ENCODE results near the gene CD109. TPM values are rescaled to one million over a fixed set of nuclear protein-coding genes. Genes with fewer than 3 reads are reported as not detected.
"Not testable (repeated sequence)": the region's sequence is repeated elsewhere in the genome, so short reads cannot be mapped to it uniquely, and the experiment has no call there.

CD109 gene
- total RNA-seq, 4 donors from 2014 or later, result 7.9 to 27.0 (median 19.8) TPM

GRCh38 chr6:73801652-73802268 is 105.8 kb downstream of the CD109 start:
- 73% methylated on average over 1 of the region's 1 CpG; no CpG with 5 or more reads in 1 of the 2 donors for WGBS, 2 donors (ENCODE audit: low coverage in 1 of 2)
- Histone ChIP-seq H3K27ac (no peak overlapping the region), H3K9me3 (no peaks in the 10 kb centered on the region), H3K4me1 (no peaks in the 10 kb centered on the region), H3K36me3 (no peaks in the 10 kb centered on the region), H3K4me3 (no peak overlapping the region), H3K27me3 (no peaks in the 10 kb centered on the region)
- no peak for TF ChIP-seq EP300 (IDR thresholded peaks at IDR 0.05)
- no peak for ATAC-seq

- H3K27ac ChIP-seq, result no peak overlapping the region
- TF ChIP-seq POLR2AphosphoS5 (IDR thresholded peaks at IDR 0.05) (no peak), POLR2A (IDR thresholded peaks at IDR 0.05) (no peak), EP300 (IDR thresholded peaks at IDR 0.05) (no peak), CTCF (IDR thresholded peaks at IDR 0.05) (no peak)
- H3K36me3 ChIP-seq, result no peaks in the 10 kb centered on the region
- no peaks in the 10 kb centered on the region for H3K27me3 ChIP-seq
- no peak for ATAC-seq
- WGBS, 2 donors (ENCODE audit: low coverage in 1 of 2), result 100% methylated on average over 1 of the region's 2 CpGs
- H3K4me3 ChIP-seq, result no peak overlapping the region
- H3K9me3 ChIP-seq, result no peaks in the 10 kb centered on the region
- no peaks in the 10 kb centered on the region for H3K4me1 ChIP-seq
Observed at GRCh38 chr6:73802366-73802765, 106.4 kb downstream of the CD109 start.

GRCh38 chr6:73803562-73804241 is 107.7 kb downstream of the CD109 start:
- H3K27ac ChIP-seq, result no peak overlapping the region
- ATAC-seq, result no peak
- WGBS, 2 donors (ENCODE audit: low coverage in 1 of 2), result 60 to 88% methylated on average over 2 to 5 of the region's 5 CpGs

GRCh38 chr6:73805221-73805620 is 109.2 kb downstream of the CD109 start:
- not testable (repeated sequence) for H3K9me3 ChIP-seq, H3K4me3 ChIP-seq, H3K4me1 ChIP-seq, H3K36me3 ChIP-seq, H3K27me3 ChIP-seq, ATAC-seq, H3K27ac ChIP-seq
- 89 to 91% methylated on average over 4 to 7 of the region's 7 CpGs for WGBS, 2 donors (ENCODE audit: low coverage in 1 of 2)

More at GRCh38 chr6:73803562-73804241, 107.7 kb downstream of the CD109 start:
- Histone ChIP-seq H3K4me3 (no peak overlapping the region), H3K27me3 (no peaks in the 10 kb centered on the region), H3K9me3 (no peaks in the 10 kb centered on the region), H3K36me3 (no peaks in the 10 kb centered on the region), H3K4me1 (no peaks in the 10 kb centered on the region)
- TF ChIP-seq CTCF (IDR thresholded peaks at IDR 0.05) (peak in 2 of 4 experiments; percentile 29 to 38), POLR2AphosphoS5 (IDR thresholded peaks at IDR 0.05) (no peak)

- H3K9me3 ChIP-seq, H3K4me1 ChIP-seq, H3K4me3 ChIP-seq, H3K27ac ChIP-seq, H3K36me3 ChIP-seq, ATAC-seq, H3K27me3 ChIP-seq: not testable (repeated sequence)
- 67% methylated on average over 1 of the region's 4 CpGs; no CpG with 5 or more reads in 1 of the 2 donors for WGBS, 2 donors (ENCODE audit: low coverage in 1 of 2)
Observed at GRCh38 chr6:73805982-73806381, 110.0 kb downstream of the CD109 start.

- Histone ChIP-seq H3K27me3 (no peaks in the 10 kb centered on the region), H3K36me3 (peaks cover 0 to 20% of the 10 kb centered on the region in 2 donors), H3K4me3 (no peak overlapping the region), H3K4me1 (no peaks in the 10 kb centered on the region), H3K9me3 (no peaks in the 10 kb centered on the region), H3K27ac (no peak overlapping the region)
- TF ChIP-seq EP300 (IDR thresholded peaks at IDR 0.05) (no peak), POLR2A (IDR thresholded peaks at IDR 0.05) (no peak), CTCF (IDR thresholded peaks at IDR 0.05) (no peak), POLR2AphosphoS5 (IDR thresholded peaks at IDR 0.05) (no peak)
- no peak for ATAC-seq
Observed at GRCh38 chr6:73811706-73812105, 115.7 kb downstream of the CD109 start.

All from gastroesophageal sphincter (tissue), 4 donors.